ENCODE measurements around the gene RAPGEF3. TPM values are rescaled to one million over a fixed set of nuclear protein-coding genes. Genes with fewer than 3 reads are reported as not detected.

The RAPGEF3 gene
- total and polyA plus RNA-seq, 9 of the 15 experiments (the other 6 are each of a cell fraction or from before 2014, with no cell fraction given): 0.03 to 0.78 (median 0.37) TPM; not detected in 1

DNA sequence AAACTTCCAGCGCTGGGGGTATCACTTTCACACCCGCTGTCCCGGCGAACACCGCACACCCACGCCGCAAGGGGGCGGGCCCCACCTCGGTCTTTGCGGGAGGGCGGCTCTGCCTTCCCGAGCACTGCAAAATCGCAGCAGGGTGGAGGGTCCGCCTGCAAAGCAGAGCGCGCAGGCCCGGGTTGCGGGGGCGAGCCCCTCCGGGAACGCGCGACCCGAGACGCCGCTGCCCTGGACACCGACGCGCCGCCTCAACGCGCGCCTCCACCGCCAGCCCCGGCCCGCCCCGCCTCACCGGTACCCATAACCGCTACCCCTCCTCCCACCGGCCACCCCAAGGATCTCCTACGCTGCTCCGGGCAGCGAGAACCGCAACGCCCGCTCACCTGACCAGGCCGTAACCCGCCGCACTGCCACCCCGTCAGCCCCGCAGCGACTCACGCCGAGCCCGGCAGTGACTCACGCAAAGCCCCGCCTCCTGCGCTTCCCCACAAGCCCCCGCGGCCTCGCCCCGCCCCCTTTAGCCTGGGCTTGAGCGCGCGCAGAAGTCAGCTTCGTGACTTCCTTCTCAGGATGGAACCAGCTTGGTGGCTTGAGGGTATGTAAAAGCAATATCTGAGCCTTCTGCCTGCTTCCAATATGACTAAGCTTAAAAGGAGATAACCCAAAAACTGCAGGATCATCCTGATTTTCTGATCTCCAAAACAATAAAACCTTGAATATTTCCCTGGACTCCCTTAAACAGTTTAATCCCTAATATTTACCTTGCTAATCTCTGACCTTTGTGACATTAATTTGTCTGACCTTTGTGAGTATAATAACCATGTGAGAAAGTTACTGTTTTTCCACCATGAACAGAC, 52.9 kb downstream of the RAPGEF3 start, which contains the start of gene RPAP3 (continued):
- TF ChIP-seq, protein P1, sequence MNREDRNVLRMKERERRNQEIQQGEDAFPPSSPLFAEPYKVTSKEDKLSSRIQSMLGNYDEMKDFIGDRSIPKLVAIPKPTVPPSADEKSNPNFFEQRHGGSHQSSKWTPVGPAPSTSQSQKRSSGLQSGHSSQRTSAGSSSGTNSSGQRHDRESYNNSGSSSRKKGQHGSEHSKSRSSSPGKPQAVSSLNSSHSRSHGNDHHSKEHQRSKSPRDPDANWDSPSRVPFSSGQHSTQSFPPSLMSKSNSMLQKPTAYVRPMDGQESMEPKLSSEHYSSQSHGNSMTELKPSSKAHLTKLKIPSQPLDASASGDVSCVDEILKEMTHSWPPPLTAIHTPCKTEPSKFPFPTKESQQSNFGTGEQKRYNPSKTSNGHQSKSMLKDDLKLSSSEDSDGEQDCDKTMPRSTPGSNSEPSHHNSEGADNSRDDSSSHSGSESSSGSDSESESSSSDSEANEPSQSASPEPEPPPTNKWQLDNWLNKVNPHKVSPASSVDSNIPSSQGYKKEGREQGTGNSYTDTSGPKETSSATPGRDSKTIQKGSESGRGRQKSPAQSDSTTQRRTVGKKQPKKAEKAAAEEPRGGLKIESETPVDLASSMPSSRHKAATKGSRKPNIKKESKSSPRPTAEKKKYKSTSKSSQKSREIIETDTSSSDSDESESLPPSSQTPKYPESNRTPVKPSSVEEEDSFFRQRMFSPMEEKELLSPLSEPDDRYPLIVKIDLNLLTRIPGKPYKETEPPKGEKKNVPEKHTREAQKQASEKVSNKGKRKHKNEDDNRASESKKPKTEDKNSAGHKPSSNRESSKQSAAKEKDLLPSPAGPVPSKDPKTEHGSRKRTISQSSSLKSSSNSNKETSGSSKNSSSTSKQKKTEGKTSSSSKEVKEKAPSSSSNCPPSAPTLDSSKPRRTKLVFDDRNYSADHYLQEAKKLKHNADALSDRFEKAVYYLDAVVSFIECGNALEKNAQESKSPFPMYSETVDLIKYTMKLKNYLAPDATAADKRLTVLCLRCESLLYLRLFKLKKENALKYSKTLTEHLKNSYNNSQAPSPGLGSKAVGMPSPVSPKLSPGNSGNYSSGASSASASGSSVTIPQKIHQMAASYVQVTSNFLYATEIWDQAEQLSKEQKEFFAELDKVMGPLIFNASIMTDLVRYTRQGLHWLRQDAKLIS (CRISPR knock-in tag; IDR thresholded peaks at IDR 0.05): no peak
- TF ChIP-seq HNRNPL (IDR thresholded peaks at IDR 0.05; ENCODE audit: low read depth, low read length): no peak
- TF ChIP-seq PRMT5 (CRISPR knock-in tag; IDR thresholded peaks at IDR 0.05): no peak
- peak; percentile 44 to 78; a peak in 2 of 4 replicates for TF ChIP-seq SIN3A (IDR thresholded peaks at IDR 0.05; ENCODE audit: borderline replicate concordance in 2 of 2, control insufficient read depth in 1 of 2, low read depth in 2 of 2, low read length in 2 of 2)
- no peak for TF ChIP-seq ATF2 (CRISPR knock-in tag; IDR thresholded peaks at IDR 0.05)
- TF ChIP-seq KDM4B (IDR thresholded peaks at IDR 0.05; ENCODE audit: borderline replicate concordance in 2 of 2, low read depth in 1 of 2): no peak
- TF ChIP-seq GABPA (tag; conservative IDR thresholded peaks at IDR 0.05; ENCODE audit: low read depth): 0 out of 2 replicates have a peak, but pooled peaks have one; percentile 34
- peak; percentile 67 for TF ChIP-seq FIP1L1 (IDR thresholded peaks at IDR 0.05; ENCODE audit: low read depth, low read length, poor library complexity, severe bottlenecking)
- TF ChIP-seq ILF3 (IDR thresholded peaks at IDR 0.05; ENCODE audit: borderline replicate concordance): peak; percentile 86; the same call in 1 of the 2 replicates
- no peak for TF ChIP-seq ZFP30 (CRISPR knock-in tag; IDR thresholded peaks at IDR 0.05; ENCODE audit: borderline replicate concordance)
- TF ChIP-seq PTRF (tag; IDR thresholded peaks at IDR 0.05): no peak
- TF ChIP-seq IRF1 (CRISPR knock-in tag; IDR thresholded peaks at IDR 0.05; ENCODE audit: borderline replicate concordance): no peak
- no peak for TF ChIP-seq SRSF1 (IDR thresholded peaks at IDR 0.05; ENCODE audit: low read depth, low read length)
- TF ChIP-seq POLR2G (IDR thresholded peaks at IDR 0.05; ENCODE audit: low read depth, low read length): peak; percentile 98
- TF ChIP-seq MAFG (tag; conservative IDR thresholded peaks at IDR 0.05): peak; percentile 94
- TF ChIP-seq, protein P2, sequence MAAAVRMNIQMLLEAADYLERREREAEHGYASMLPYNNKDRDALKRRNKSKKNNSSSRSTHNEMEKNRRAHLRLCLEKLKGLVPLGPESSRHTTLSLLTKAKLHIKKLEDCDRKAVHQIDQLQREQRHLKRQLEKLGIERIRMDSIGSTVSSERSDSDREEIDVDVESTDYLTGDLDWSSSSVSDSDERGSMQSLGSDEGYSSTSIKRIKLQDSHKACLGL (CRISPR knock-in tag; IDR thresholded peaks at IDR 0.05; ENCODE audit: borderline replicate concordance, poor library complexity, severe bottlenecking): no peak
